ENCODE results near the gene TRAPPC14.

DNA sequence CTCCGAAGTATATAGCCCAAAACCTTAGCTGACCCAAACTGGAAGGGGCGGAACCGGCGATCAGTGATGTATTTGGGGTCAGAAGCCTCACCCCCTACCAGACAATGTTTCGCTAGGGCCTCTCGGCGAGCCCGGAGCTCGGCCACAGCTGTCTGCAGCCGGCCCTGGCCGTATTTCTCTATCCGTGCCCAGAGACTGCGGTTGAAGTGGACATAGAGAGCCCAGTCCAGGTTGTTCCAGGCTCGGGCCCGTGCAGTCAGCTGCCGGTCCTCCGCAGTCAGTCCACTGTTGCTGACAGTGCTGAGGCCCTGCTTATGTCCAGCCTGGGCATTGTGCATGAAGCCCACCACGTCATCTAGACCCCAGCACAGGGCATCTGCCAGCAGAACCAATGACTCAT is 1.5 kb upstream of the TRAPPC14 start:
- TF ChIP-seq CSDC2 (CRISPR knock-in tag; IDR thresholded peaks at IDR 0.05) (no peak), ARNTL (CRISPR knock-in tag; IDR thresholded peaks at IDR 0.05; ENCODE audit: borderline replicate concordance, low read depth) (no peak), ZFP3 (CRISPR knock-in tag; IDR thresholded peaks at IDR 0.05) (no peak), TSHZ2 (CRISPR knock-in tag; IDR thresholded peaks at IDR 0.05) (no peak), GLIS3 (CRISPR knock-in tag; IDR thresholded peaks at IDR 0.05) (no peak)
- TF ChIP-seq, protein P1, sequence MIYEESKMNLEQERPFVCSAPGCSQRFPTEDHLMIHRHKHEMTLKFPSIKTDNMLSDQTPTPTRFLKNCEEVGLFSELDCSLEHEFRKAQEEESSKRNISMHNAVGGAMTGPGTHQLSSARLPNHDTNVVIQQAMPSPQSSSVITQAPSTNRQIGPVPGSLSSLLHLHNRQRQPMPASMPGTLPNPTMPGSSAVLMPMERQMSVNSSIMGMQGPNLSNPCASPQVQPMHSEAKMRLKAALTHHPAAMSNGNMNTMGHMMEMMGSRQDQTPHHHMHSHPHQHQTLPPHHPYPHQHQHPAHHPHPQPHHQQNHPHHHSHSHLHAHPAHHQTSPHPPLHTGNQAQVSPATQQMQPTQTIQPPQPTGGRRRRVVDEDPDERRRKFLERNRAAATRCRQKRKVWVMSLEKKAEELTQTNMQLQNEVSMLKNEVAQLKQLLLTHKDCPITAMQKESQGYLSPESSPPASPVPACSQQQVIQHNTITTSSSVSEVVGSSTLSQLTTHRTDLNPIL (CRISPR knock-in tag; IDR thresholded peaks at IDR 0.05; ENCODE audit: low read depth) = no peak

Data from SK-N-SH treated with all-trans-retinoic acid at 6 μM for 48 hours (cell line).